GM12872 (cell line): Measurements from ENCODE around the gene GPR150.

Experiments used
- TF ChIP-seq, protein P1 (sequence below): IDR thresholded peaks from 3 replicates; pipeline ENCODE4 v1.5.1; 2011; ENCODE audit warnings: low read depth, mild to moderate bottlenecking, low read length, moderate library complexity; ENCODE audit not compliant: insufficient read depth

Gene GPR150

DNA sequence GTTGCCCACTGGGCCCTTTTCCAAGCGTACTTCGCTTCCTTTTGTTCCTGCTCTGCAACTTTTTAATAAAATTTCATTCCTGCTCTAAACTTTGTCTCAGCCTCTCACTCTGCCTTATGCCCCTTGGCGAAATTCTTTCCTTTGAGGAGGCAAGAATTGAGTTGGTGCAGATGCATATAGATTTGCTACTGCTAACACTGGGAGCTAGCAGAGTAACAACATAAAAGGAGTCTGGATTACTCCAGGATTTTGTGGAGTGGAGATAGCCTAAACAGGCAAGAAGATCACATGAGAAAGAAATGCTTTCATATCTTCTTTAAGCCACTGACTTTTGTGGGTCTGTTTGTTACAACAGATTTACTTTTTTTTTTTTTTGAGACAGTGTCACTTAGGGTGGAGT is 13.8 kb downstream of the GPR150 start:
- TF ChIP-seq, protein P1, sequence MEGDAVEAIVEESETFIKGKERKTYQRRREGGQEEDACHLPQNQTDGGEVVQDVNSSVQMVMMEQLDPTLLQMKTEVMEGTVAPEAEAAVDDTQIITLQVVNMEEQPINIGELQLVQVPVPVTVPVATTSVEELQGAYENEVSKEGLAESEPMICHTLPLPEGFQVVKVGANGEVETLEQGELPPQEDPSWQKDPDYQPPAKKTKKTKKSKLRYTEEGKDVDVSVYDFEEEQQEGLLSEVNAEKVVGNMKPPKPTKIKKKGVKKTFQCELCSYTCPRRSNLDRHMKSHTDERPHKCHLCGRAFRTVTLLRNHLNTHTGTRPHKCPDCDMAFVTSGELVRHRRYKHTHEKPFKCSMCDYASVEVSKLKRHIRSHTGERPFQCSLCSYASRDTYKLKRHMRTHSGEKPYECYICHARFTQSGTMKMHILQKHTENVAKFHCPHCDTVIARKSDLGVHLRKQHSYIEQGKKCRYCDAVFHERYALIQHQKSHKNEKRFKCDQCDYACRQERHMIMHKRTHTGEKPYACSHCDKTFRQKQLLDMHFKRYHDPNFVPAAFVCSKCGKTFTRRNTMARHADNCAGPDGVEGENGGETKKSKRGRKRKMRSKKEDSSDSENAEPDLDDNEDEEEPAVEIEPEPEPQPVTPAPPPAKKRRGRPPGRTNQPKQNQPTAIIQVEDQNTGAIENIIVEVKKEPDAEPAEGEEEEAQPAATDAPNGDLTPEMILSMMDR: no peak

DNA sequence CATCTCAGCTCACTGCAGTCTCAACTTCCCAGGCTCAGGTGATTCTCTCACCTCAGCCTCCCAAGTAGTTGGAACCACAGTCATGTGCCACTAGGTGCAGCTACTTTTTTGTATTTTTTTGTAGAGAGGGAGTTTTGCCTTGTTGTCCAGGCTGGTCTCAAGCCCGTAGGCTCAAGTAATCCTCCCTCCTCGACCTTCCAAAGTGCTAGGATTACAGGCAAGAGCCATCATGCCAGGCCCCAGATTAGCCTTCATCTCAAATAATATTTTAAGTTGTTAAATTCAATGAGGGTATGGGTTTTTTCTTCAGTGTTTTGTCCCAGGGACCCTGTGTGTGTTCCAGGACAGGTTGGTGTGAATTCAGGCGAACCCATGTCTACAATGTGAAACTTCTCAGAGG is 14.2 kb downstream of the GPR150 start:
- TF ChIP-seq, protein P1: no peak

GRCh38 chr5:95638632-95639031 is 18.7 kb downstream of the GPR150 start:
- TF ChIP-seq, protein P1: no peak

- TF ChIP-seq, protein P1: no peak
Measured at GRCh38 chr5:95641741-95642220, 21.9 kb downstream of the GPR150 start.

DNA sequence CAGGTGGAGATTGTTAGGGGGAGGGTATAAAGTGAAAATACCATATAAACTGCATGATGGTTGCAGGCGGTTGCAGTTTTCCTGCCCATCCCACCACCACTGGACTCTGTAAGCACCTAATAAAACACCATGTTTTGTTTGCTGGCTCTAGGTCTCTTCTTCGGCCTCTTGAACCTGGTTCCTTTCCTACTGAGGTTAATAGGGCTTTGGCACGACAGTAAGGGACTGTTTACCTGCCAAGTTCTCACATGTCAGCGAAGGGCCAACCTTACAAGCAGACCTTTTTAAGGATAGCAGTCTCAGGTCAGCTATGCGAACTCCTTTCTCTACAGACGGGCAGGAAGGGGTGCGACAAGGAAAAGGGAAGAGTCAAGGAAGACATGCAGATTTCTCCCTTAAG is 23.3 kb downstream of the GPR150 start:
- TF ChIP-seq, protein P1: no peak

DNA sequence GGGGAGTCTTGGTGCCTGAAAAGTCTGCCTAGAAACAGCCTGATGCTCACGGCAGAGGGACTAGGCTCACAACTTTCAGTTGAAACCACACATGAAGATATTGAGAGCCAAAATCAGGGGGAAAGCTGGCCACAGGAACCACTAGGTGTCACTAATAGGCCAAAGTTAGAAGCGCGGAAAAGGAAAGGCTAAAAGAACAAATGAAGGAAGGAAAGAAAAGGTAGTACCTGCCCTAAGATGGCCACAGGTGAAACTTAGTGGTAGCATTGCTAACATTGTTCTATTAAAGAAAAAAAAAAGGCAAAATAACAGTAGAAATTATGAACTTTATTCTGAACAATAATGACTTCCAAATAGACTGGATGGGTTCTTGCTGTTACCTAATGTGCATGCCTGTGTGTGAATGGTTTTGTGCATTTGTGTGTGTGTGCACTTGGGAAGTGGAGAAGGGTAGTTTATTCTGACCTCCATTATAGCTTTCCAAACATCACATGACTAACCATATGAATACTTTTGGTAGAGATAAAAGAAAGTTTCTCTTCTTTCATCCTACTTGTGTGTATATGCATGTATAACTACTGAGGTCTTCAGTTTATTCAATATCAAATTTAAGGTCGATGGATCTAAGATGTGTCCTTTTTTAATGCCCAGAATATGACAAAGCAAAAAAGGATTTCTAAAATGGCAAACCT is 24.6 kb downstream of the GPR150 start:
- TF ChIP-seq, protein P1: peak; percentile 72

DNA sequence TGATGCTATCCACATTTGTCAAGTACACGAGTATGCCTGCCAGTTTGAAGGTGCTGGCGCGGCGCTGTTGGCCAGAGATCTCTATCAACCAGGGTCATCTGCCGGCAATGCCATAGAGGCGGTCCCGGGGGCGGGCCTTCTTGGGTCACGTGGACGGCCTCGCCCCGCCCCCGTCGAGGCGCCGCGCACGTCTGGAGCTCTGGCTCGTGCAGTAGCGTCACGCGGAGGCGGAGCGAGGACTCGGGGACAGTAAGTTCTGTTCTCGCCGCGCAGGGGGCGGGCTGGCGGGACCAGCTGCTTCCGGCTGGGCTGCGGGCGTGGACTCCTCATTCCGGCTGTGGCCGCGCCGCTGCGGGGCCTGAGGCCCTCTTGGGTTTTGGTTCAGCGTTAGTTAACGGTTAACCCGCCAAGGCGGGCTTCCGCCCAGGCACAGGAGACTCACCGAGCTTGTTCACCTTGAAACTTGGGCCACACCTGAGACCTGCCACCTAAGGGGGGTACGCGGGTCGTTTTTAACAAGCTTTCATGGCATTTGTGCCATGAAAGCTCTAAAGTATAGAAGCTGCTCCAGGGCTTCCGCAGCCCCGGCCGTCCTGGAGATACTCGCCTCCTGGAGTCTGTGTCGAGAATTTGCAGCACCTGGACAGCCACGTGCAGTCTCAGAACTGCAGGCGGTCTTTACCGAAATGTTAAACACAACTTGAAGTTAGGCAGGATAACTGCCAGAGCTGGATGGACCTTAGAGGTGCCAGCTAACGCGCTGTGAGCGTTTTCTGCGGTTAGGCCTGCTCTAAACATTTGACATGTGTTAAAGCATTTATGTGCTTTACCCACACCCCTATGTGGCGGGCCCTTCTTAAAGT is 26.9 kb downstream of the GPR150 start, which contains the start of gene RFESD:
Gene RFESD (plus strand): TSS at position 209 of the 863 bp plus-strand sequence. CDS start 5,495 bp downstream, outside the sequence.
- TF ChIP-seq, protein P1: peak; percentile 30; the same call in 1 of the 3 replicates
